GM20431 (cell line): ENCODE measurements around the gene TBCD.

ENCODE experiments used
- in situ Hi-C: fragments of 300-500 bp; cut with MseI, MboI; formaldehyde crosslinking; loops from one replicate; pipeline ENCODE4 v1.15.0; 2020; ENCODE audit warnings: low sequenced_read_pairs; ENCODE audit not compliant: unreplicated experiment

The TBCD gene

DNA sequence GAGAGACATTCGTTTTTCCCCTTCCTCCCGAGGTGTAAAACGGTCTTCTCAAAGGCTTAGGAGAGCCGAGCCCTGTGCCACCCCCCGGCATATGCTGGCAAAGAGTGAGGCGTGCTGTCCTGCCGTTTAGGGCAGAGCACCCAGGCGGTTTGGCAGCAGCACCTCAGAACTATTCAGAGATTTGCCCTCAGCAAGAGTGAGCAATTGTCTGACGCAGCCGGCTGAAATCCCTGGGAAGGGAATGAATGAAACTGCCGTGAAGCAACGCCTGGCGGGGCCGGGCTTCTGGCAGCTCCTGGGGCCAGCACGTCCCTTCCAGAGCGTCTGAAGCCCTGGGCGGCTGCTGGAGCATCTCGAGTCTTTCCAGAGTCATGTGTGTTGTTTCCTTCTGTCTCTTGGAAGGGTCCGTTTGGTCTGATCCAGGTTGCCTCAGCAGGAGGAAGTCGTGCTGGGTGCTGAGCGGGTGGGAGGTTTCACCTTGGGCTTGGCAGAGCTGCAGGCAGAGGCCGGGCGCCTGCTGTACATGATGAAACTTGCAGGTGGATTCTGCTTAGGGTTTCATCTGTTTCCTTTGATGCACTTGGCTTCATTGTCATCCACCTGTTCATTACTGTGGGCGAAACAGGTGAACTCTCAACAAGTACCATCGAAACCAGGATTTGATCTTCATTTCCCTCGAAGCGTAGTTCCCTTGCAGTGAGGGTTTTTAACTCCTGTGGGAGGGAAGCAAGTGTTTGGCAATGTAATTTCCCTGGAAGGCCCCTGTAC lies 35.4 kb downstream of the TBCD start:
- in situ Hi-C loops = loop anchor here (10.0 kb wide), 1 partner anchor 138 kb away; no protein-coding TSS in a partner anchor

DNA sequence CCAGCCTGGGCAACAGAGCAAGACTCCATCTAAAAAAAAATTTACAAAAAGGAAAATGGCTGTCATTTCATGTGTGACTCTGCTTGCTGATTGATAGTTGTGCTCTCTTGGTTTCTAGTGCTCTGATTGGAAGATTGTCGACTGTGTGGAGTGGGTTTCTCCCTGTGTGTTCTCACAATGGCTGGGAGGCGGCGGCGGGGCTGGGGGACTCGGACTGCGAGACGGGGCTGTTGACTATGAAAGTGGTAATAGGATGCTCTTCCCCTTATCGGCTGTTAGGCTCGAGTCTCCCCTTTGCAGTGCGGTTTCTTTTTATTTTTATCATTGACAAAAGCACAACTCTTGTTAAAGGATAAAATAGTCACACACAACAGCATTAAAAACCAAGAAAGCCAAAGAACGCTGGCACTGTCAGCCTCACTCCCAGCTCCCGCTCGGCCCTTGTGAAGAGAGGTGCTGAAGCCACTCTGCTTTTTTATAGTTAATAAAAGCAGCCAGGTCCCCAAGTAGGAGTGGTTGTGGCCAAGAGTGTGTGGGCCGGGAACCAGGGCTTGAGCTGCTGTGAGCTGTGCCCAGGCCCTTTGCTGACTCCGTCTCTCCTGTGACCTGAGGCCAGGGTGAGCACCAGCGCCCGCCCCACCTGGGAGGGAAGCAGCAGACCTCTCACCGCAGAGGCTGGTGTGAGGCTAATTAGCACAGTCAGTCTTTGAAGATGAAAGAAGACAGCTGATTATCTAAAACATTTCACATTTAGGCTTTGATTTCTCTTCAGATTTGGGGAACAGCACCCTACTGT lies 36.5 kb downstream of the TBCD start:
- in situ Hi-C loops = loop anchor here (10.0 kb wide), 1 partner anchor 136 kb away; no protein-coding TSS in a partner anchor

GRCh38 chr17:82789051-82789592 lies 37.3 kb downstream of the TBCD start:
- in situ Hi-C loops = loop anchor here (10.0 kb wide), 1 partner anchor 136 kb away; no protein-coding TSS in a partner anchor

GRCh38 chr17:82789806-82790205 lies 37.9 kb downstream of the TBCD start:
- in situ Hi-C loops = loop anchor here (10.0 kb wide), 1 partner anchor 135 kb away; no protein-coding TSS in a partner anchor

- in situ Hi-C loops = no loop called here
Observed at GRCh38 chr17:82790391-82790790, 38.5 kb downstream of the TBCD start.

DNA sequence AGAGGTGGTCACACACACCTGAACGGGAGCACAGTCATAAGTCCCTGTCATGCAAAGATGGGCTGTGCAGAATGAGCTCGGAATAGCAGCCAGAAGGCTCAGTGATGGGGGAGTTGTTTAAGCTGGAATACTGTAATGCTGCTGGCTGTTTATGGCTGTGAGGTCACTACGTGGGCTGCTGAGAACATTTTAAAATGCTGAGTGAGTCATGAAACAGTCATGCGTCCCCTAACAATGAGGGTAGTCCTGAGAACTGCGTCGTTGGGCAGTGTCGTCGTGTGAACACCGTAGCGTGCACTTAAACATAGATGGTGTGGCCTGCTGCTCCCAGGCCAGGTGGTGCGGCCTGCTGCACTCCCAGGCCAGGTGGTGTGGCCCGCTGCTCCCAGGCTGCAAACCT lies 39.7 kb downstream of the TBCD start:
- in situ Hi-C loops = no loop called here

DNA sequence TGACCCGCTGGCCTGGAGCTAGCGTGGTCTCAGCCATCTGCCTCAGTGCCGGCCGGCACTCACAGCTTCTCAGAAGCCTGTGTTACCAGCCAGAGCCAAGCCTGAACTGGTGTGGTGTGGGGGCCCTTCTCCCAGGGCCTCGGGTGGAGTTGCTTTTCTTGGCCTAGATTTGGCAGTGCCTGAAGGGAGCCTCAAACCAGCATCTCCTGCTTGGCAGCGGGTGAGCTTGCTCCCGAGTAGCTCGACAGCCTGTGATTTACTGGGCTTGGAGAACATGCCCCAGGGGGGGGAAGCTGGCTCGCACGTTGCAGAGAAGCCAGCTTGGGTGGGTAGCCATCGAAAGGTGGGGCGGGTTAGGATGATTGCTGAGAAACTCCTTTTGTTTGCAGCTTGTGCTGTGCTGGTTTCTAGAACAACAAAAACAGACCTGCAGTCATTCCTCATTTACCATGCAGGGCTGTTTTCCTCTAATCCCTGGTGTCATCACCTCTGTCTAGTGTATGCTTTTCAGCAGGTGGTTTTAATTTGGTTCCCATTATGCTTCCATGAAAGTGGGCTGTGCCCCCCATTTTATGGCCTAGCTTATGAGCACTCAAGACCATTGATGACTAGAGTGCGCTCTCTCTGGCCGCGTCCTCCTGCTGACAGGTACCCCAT lies 42.2 kb downstream of the TBCD start:
- in situ Hi-C loops = no loop called here

GRCh38 chr17:82794781-82795482 lies 43.1 kb downstream of the TBCD start:
- in situ Hi-C loops = no loop called here

GRCh38 chr17:82795615-82796014 lies 43.8 kb downstream of the TBCD start:
- in situ Hi-C loops = no loop called here

DNA sequence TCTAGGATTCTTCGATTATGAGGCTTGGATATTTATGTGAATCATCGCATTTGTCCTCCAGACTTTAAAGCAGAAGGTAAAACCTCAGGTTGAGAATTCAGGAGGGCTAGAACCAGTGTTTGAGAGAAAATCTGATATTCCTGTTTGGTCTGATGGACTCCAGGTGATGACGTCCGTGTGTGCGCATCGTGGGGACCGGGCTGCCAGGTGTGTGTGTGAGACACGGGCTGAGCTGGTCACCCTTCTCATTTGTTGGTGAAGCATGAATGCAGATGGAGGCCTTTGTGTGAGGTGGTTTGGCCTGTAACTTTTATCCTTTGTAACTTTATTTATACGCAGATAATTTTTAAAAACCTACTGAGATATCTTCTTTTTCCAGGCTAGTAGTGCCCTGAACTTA lies 45.2 kb downstream of the TBCD start:
- in situ Hi-C loops = no loop called here

DNA sequence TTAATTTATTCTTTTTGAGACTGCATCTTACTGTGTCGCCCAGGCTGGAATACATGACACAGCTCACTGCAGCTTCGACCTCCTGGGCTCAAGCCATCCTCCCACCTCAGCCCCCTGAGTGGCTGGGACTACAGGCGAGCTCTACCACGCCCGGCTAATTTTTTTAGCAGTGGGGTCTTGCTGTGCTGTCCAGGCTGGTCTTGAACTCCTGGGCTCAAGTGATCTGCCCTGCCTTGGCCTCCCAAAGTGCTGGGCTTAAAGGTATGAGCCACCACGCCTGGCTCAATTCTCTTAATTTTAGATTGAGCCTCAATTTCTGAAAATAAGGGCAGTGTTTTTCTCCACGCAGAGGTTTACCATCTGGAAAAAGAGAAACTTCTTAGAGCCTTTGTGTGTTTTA lies 46.9 kb downstream of the TBCD start:
- in situ Hi-C loops = no loop called here

GRCh38 chr17:82799591-82799990 lies 47.7 kb downstream of the TBCD start:
- in situ Hi-C loops = no loop called here

GRCh38 chr17:82800885-82801284 lies 49.0 kb downstream of the TBCD start:
- in situ Hi-C loops = no loop called here

DNA sequence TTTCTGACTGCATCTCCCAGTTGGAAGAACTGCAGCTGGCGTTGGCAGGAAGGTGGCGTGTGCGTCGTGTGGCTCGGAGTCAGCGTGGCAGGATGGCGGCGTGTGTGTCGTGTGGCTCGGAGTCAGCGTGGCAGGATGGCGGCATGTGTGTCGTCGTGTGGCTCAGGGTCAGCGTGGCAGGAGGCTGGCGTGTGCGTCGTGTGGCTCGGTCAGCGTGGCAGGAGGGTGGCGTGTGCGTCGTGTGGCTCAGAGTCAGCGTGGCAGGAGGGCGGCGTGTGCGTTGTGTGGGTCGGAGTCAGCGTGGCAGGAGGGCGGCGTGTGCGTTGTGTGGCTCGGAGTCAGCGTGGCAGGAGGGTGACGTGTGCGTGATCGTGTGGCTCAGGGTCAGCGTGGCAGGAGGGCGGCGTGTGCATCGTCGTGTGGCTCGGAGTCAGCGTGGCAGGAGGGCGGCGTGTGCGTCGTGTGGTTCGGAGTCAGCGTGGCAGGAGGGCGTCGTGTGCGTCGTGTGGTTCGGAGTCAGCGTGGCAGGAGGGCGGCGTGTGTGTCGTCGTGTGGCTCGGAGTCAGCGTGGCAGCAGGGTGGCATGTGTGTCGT lies 49.6 kb downstream of the TBCD start:
- in situ Hi-C loops = no loop called here

DNA sequence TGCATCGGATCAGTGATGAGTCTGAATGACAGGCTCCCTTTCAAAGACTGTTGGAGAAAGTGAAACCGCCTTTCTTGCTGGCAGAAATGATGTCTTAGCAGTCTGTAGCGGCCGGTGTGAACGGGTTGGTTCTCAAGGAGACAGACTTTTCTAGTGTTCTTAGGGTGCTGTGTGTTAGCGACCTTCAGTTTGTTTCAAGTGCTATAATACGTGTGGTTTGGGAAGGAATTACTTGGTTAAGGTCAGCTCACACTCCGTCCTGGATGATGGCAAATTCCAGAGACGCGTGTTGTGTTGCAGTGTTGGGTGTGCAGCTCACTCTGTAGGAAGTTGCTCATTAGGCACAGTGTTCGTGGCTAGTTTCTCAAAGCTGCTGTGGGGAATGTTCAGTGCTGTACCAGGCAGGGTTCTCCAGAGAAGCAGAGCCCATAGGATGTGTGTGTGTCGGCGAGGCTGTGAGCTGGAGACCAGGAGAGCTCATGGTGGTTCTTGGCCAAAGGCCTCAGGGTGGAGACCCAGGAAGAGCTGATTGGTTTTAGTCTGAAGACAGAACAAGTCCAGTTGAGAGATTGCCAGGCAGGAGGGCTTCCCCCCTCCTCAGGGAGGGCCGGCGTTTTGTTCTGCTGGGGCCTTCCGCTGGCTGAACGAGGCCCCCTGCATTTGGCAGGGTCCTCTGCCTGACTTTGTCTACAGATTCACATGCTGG lies 50.4 kb downstream of the TBCD start:
- in situ Hi-C loops = no loop called here

DNA sequence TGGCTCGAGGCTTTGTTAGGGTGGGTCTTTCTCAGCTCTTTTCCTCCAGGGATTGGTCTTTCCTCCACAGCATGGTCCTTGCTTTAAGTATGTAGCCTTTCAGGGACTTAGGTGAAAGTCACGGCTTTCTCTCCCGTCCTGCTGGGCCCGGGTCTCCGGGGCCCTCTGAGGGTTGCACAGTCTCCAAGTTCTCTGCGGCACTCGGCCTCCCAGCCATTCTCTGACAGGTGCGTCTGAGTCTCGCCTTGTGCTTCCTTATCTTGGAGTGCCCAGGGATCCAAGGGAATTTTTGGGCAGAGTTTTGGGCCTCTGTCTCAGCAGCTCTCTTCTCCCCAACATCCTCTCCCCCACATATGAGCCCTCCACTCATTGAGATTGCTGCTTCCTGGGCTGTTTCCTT lies 51.3 kb downstream of the TBCD start:
- in situ Hi-C loops = no loop called here

DNA sequence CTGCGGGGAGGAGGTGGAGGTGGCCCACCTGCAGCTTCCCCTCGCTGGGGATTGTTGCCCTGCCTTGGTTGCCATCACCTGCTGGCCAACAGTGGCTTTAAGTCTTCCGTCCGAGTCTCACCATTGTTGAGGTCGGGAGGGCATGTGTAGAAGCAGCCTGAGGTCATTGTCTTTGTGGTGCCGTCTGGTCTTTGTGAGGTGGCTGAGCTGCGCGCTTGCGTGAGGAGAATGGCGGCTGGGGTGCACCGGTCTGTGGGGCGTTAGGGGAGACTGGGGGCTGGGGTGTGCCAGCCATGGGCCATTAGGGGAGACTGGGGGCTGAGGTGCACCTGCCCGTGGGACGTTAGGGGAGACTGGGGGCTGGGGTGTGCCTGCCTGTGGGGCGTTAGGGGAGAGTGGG lies 51.7 kb downstream of the TBCD start:
- in situ Hi-C loops = no loop called here

DNA sequence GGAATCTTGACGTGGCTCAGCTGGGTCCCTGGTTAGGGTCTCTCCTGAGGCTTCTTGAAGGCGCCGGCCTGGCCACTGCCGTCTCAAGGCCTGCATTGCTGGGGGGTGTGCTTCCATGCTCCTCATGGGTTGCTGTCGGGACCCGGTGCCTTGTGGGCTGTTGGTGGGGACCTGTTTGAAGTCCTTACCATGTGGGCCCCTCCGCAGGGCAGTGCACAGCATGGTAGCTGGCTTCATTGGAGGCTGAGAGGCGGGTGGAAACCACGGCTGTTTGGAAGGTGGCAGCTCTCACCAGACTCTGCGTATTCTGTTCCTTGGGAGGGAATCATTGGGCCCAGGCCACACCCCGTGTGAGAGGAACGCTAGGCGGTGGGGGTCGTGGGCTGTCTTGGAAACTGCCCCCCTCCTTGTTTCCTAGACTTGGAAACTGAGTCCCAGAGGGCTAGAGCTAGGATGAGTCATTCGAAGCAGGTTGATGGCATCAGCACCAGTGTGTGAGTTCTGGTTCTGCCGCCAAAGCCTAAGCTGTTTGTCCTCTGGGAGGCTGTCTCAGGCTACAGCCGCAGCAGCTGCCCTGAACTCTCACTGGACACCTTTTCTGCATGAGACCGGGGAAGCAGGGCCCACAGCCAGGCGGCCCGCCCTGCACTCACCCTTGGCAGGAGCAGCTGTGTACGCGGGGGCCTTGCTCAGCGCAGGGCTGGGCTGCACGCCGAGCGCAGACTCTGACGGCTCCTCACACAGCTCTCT lies 52.8 kb downstream of the TBCD start:
- in situ Hi-C loops = no loop called here
